Type B pancreatic cell (in vitro differentiated cells): ENCODE data around the gene PHLPP2. TPM values are rescaled to one million over a fixed set of nuclear protein-coding genes. Genes with fewer than 3 reads are reported as not detected.

ENCODE experiments used
- DNase-seq: peaks from one replicate; pipeline ENCODE4 v3.0.0; 2021; ENCODE audit warnings: mixed read lengths; ENCODE audit not compliant: unreplicated experiment; ENCODE audit errors: extremely low spot score
- H3K27ac Mint-ChIP-seq: 2 replicates; pipeline ENCODE4 v1.8.0; 2021; ENCODE audit warnings: mild to moderate bottlenecking, mixed read lengths
- H3K27me3 Mint-ChIP-seq: 2 replicates; pipeline ENCODE4 v1.8.0; 2021; ENCODE audit warnings: mixed read lengths
- H3K36me3 Mint-ChIP-seq: 2 replicates; pipeline ENCODE4 v1.8.0; 2021; ENCODE audit warnings: mixed read lengths
- H3K4me1 Mint-ChIP-seq: one replicate; pipeline ENCODE4 v1.8.0; 2021; ENCODE audit warnings: mixed read lengths; ENCODE audit not compliant: unreplicated experiment
- H3K4me3 Mint-ChIP-seq: 2 replicates; pipeline ENCODE4 v1.8.0; 2021; ENCODE audit warnings: mild to moderate bottlenecking, mixed read lengths
- H3K9me3 Mint-ChIP-seq: 2 replicates; pipeline ENCODE4 v1.8.0; 2021; ENCODE audit warnings: mixed read lengths
- total RNA-seq: library from RNA; stranded (reverse); gene quantifications from 2 replicates; pipeline ENCODE4 v1.2.1, GENCODE V29; 2021; ENCODE audit warnings: low replicate concordance
- TF ChIP-seq, protein P1 (sequence below): fragments of 200-600 bp; sonication (generic); conservative IDR thresholded peaks from 2 replicates; pipeline ENCODE4 v1.5.0; 2021; ENCODE audit warnings: antibody characterized with exemption, mild to moderate bottlenecking

The PHLPP2 gene
- total RNA-seq, 1 donor from 2014 or later = 12.0 TPM

DNA sequence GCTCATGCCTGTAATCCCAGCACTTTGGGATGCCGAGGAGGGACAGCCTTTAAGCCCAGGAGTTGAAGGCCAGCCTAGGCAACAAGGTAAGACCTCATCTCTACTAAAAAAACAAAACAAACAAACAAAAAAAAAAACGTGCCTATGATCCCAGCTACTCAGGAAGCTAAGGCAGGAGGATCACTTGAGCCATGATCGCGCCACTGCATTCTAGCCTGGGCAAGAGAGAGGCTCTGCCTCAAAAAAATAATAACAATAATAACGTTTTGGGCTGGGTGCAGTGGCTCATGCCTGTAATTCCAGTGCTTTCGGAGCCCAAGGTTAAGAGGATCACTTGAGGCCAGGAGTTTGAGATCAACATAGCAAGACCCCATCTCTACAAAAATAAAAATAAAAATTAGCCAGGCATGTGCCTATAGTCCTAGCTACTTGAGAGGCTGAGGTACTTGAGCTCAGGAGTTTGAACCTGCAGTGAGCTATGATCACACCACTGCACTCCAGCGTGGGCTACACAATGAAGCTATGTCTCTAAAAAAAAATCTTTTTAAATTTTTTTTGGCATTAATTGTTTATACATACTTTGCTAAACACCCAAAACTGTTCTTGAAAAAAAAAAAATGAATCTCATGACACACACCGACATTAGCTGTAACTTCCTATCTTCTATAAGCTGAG, 3.3 kb downstream of the PHLPP2 start:
- Mint-ChIP-seq H3K4me3 (peak overlapping the region; percentile 73), H3K9me3 (no peaks in the 10 kb centered on the region), H3K27me3 (peaks cover 11% of the 10 kb centered on the region), H3K27ac (no peak overlapping the region), H3K36me3 (peaks cover 9% of the 10 kb centered on the region), H3K4me1 (peaks cover 13% of the 10 kb centered on the region)
- no peak for DNase-seq
- TF ChIP-seq, protein P1, sequence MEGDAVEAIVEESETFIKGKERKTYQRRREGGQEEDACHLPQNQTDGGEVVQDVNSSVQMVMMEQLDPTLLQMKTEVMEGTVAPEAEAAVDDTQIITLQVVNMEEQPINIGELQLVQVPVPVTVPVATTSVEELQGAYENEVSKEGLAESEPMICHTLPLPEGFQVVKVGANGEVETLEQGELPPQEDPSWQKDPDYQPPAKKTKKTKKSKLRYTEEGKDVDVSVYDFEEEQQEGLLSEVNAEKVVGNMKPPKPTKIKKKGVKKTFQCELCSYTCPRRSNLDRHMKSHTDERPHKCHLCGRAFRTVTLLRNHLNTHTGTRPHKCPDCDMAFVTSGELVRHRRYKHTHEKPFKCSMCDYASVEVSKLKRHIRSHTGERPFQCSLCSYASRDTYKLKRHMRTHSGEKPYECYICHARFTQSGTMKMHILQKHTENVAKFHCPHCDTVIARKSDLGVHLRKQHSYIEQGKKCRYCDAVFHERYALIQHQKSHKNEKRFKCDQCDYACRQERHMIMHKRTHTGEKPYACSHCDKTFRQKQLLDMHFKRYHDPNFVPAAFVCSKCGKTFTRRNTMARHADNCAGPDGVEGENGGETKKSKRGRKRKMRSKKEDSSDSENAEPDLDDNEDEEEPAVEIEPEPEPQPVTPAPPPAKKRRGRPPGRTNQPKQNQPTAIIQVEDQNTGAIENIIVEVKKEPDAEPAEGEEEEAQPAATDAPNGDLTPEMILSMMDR = no peak

DNA sequence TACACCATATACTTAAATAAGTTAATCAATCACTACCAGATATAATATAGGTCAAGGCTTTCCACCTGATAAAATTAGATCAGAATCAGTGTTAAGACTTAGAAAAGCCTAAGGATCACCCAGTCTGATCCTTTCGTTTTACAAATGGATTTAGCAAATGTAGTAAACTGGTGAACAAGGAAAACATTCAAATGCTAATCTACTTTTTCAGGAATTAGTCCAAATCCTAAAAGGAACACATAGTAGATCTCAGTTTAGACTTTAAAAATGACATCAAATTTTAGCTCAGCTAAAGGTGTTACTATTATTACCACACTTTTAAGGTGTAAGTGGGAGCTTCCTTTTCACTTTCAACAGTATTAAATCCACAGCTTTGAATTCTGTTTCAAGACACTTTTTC, 12.0 kb downstream of the PHLPP2 start:
- H3K4me3 Mint-ChIP-seq = no peak overlapping the region
- TF ChIP-seq, protein P1 = no peak
- peaks cover 16% of the 10 kb centered on the region for H3K4me1 Mint-ChIP-seq
- no peak for DNase-seq
- no peaks in the 10 kb centered on the region for H3K9me3 Mint-ChIP-seq
- no peak overlapping the region for H3K27ac Mint-ChIP-seq
- H3K36me3 Mint-ChIP-seq = peaks cover 4% of the 10 kb centered on the region
- H3K27me3 Mint-ChIP-seq = no peaks in the 10 kb centered on the region

DNA sequence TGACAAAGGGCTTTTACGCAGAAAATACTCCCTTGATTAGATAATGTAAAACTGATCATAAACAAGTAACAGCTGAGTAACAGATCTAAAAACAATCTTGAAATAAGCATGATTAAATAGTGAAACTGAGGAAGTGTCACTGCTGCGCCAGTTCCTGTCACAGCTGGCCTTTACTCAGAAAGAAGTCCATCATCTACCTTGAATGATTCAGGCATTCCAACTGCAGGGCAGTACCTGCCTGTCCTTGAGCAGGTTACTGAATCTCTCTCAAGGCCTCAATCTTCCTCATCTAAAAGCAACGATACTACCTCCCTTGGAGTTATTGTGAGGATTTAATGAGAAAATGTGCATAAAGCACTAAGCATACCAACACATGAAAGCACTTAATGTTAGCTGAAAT, 12.7 kb downstream of the PHLPP2 start:
- Mint-ChIP-seq H3K36me3 (peaks cover 4% of the 10 kb centered on the region), H3K27ac (no peak overlapping the region), H3K9me3 (no peaks in the 10 kb centered on the region), H3K27me3 (no peaks in the 10 kb centered on the region), H3K4me1 (peaks cover 17% of the 10 kb centered on the region), H3K4me3 (no peak overlapping the region)
- TF ChIP-seq, protein P1 = no peak
- DNase-seq = no peak

DNA sequence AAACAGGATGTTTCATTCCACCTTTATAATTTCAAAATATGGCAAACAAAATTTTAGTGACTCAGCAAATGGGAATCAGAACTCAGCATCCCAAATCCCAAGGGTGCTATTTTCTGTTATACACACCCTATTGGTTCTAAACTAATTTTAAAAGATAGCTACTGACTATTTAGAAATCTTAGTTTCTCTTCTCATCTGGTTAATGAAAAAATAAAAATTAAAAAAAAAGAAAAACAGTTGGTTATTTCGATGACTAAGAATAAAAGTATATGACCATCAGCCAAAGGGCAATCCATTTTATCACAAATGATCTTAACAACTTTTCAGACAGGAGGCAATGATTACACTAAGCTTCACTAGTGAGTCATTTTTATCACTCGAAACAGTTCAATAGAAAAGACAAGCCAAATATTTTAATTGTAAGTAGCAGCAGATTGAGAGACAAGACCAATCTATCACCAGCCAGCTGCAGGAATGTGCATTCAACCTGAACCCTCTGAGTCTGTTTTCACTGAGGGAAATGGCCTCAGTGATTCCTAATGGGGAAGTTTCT, 15.2 kb downstream of the PHLPP2 start:
- peaks cover 17% of the 10 kb centered on the region for H3K4me1 Mint-ChIP-seq
- H3K4me3 Mint-ChIP-seq = no peak overlapping the region

DNA sequence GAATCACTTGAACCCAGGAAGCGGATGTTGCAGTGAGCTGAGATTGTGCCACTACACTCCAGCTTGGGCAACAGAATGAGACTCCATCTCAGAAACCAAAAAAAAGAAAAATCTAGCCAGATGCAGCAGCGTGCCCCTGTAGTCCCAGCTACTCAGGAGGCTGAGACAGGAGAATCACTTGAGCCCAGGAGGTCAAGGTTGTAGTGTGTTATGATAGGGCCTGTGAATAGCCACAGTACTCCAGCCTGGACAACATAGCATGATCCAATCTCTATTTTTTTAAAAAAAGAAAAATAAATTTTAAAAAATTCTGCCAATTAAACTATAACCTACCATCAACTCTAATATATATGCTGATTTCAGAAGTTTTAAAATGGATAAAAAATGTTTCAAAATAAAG, 15.8 kb downstream of the PHLPP2 start:
- TF ChIP-seq, protein P1 = no peak
- DNase-seq = no peak
- Mint-ChIP-seq H3K9me3 (no peaks in the 10 kb centered on the region), H3K4me1 (peaks cover 17% of the 10 kb centered on the region), H3K36me3 (no peaks in the 10 kb centered on the region), H3K4me3 (no peak overlapping the region), H3K27ac (no peak overlapping the region), H3K27me3 (no peaks in the 10 kb centered on the region)

More for the DNA sequence above, 15.2 kb downstream of the PHLPP2 start:
- Mint-ChIP-seq H3K36me3 (no peaks in the 10 kb centered on the region), H3K27ac (peak overlapping the region; percentile 16), H3K27me3 (no peaks in the 10 kb centered on the region), H3K9me3 (no peaks in the 10 kb centered on the region)
- DNase-seq = no peak
- TF ChIP-seq, protein P1 = no peak
